AML-193 (cell line): Measurements from ENCODE around the gene MKRN3.
"Not testable (repeated sequence)": the region's sequence is repeated elsewhere in the genome, so short reads cannot be mapped to it uniquely, and the experiment has no call there.

Source experiments
- DNase-seq, 2 experiments: peaks; one replicate each; lab custom pipeline; 2025; lab: John Stamatoyannopoulos, UW

MKRN3 gene

GRCh38 chr15:23589012-23589411 is 23.5 kb downstream of the MKRN3 start:
- DNase-seq, result no peak

- DNase-seq, result no peak
Observed at GRCh38 chr15:23594252-23594770, 28.8 kb downstream of the MKRN3 start.

- no peak for DNase-seq
Observed at GRCh38 chr15:23595368-23595767, 29.9 kb downstream of the MKRN3 start.

- DNase-seq, result no peak
Observed at GRCh38 chr15:23596736-23597135, 31.3 kb downstream of the MKRN3 start.

GRCh38 chr15:23597278-23597677 is 31.8 kb downstream of the MKRN3 start:
- not testable (repeated sequence) for DNase-seq

GRCh38 chr15:23599053-23599452 is 33.6 kb downstream of the MKRN3 start:
- no peak for DNase-seq

GRCh38 chr15:23602124-23602523 is 36.6 kb downstream of the MKRN3 start:
- DNase-seq, result no peak

- no peak for DNase-seq
Observed at GRCh38 chr15:23606226-23606625, 40.8 kb downstream of the MKRN3 start.

GRCh38 chr15:23616536-23616935 is 51.1 kb downstream of the MKRN3 start:
- no peak for DNase-seq
